ENCODE measurements around the gene PRKG1. TPM values are rescaled to one million over a fixed set of nuclear protein-coding genes. Genes with fewer than 3 reads are reported as not detected.

PRKG1 gene
- total and polyA plus RNA-seq, 4 donors, result 6.8 to 38.1 (median 15.4) TPM

DNA sequence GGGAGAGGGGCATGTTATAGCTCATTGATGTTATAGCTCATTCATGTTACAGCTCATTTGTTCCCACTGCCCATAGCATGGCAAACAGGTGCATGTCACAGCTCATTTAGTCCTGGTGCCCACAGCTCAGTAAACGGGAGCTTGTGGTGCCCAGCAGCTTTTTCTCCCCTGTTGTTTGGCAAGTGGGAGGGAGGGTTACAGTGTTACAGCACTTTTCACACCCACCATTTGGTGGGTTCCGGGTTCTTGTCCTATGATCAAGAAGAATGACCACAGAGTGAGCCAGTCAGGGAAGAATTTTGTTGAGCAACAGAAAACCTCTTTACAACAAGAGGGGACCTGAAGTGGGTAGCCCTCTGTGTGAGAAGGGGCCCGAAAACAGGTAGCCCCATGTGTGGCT lies 787.9 kb downstream of the PRKG1 start:
- Histone ChIP-seq H3K27ac (ENCODE audit: low read depth, low read length) (no peak overlapping the region), H3K36me3 (ENCODE audit: control insufficient read depth, insufficient read depth, low read length) (no peaks in the 10 kb centered on the region), H3K9me3 (ENCODE audit: control insufficient read depth, insufficient read depth, low read length) (peaks cover 2% of the 10 kb centered on the region), H3K4me3 (ENCODE audit: low read depth, low read length) (no peak overlapping the region), H3K27me3 (ENCODE audit: control insufficient read depth, insufficient read depth, low read length) (no peaks in the 10 kb centered on the region), H3K4me1 (ENCODE audit: control insufficient read depth, insufficient read depth, low read length) (no peaks in the 10 kb centered on the region)
- 100% methylated on average over 1 of the region's 3 CpGs for WGBS (ENCODE audit: insufficient coverage)
- no peak for DNase-seq (ENCODE audit: low read depth in 4 of 6, low spot score in 6 of 6)

DNA sequence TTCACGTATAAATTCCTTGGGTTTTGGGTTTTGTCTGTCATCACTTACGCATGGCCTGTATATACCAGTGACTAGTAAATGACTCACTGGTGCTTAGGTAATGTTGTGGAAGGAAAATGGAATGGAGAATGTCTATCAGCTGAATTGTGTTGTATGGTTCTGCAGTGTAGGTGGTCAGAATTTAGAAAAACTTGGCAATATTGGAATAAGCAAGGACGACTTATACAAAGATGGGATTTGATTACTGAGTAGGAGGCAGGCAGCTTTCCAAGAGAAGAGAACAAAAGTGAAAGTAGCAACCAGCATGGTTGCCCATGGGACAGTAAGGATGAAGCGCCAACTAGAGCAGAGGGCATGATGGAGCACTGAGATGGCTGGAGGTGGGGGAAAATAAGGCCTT lies 793.7 kb downstream of the PRKG1 start:
- WGBS (ENCODE audit: insufficient coverage), result 69% methylated on average over 3 of the region's 4 CpGs
- DNase-seq (ENCODE audit: low read depth in 4 of 6, low spot score in 6 of 6), result no peak
- Histone ChIP-seq H3K4me1 (ENCODE audit: control insufficient read depth, insufficient read depth, low read length) (no peaks in the 10 kb centered on the region), H3K9me3 (ENCODE audit: control insufficient read depth, insufficient read depth, low read length) (no peaks in the 10 kb centered on the region), H3K27ac (ENCODE audit: low read depth, low read length) (no peak overlapping the region), H3K4me3 (ENCODE audit: low read depth, low read length) (no peak overlapping the region), H3K36me3 (ENCODE audit: control insufficient read depth, insufficient read depth, low read length) (no peaks in the 10 kb centered on the region), H3K27me3 (ENCODE audit: control insufficient read depth, insufficient read depth, low read length) (no peaks in the 10 kb centered on the region)

- H3K4me3 ChIP-seq (ENCODE audit: low read depth, low read length), result no peak overlapping the region
- H3K27ac ChIP-seq (ENCODE audit: low read depth, low read length), result no peak overlapping the region
- H3K9me3 ChIP-seq (ENCODE audit: control insufficient read depth, insufficient read depth, low read length), result no peaks in the 10 kb centered on the region
- H3K4me1 ChIP-seq (ENCODE audit: control insufficient read depth, insufficient read depth, low read length), result no peaks in the 10 kb centered on the region
- H3K27me3 ChIP-seq (ENCODE audit: control insufficient read depth, insufficient read depth, low read length), result no peaks in the 10 kb centered on the region
- DNase-seq (ENCODE audit: low read depth in 4 of 6, low spot score in 6 of 6), result peak in 1 of 6 donors; percentile 55
- no CpG with 5 or more reads among the region's 3 CpGs for WGBS (ENCODE audit: insufficient coverage)
- no peaks in the 10 kb centered on the region for H3K36me3 ChIP-seq (ENCODE audit: control insufficient read depth, insufficient read depth, low read length)
Measured at GRCh38 chr10:51874131-51874530, 799.8 kb downstream of the PRKG1 start.

DNA sequence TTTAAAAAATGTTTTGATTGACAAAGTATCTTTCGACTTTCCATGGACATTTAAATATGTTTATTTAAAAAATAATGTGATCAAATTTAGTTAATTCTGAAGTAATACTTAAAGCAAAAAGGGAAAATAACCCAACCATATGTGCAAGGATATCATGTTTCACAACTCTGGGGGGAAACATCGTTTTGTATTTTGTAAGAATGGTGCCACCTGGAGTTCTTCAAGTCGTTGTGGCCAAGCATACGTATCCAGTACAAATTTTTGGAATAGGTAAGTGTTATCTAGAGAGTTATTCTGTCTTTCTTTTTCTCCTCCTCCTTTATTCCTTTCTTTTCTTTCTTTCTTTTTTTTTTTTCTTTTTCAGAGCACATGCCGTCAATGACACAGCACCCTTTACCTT lies 801.3 kb downstream of the PRKG1 start:
- Histone ChIP-seq H3K4me1 (ENCODE audit: control insufficient read depth, insufficient read depth, low read length) (no peaks in the 10 kb centered on the region), H3K9me3 (ENCODE audit: control insufficient read depth, insufficient read depth, low read length) (no peaks in the 10 kb centered on the region), H3K4me3 (ENCODE audit: low read depth, low read length) (no peak overlapping the region), H3K27me3 (ENCODE audit: control insufficient read depth, insufficient read depth, low read length) (no peaks in the 10 kb centered on the region), H3K36me3 (ENCODE audit: control insufficient read depth, insufficient read depth, low read length) (no peaks in the 10 kb centered on the region), H3K27ac (ENCODE audit: low read depth, low read length) (no peak overlapping the region)
- WGBS (ENCODE audit: insufficient coverage), result no CpG with 5 or more reads among the region's 5 CpGs
- peak in 1 of 6 donors; percentile 44 for DNase-seq (ENCODE audit: low read depth in 4 of 6, low spot score in 6 of 6)

- DNase-seq (ENCODE audit: low read depth in 4 of 6, low spot score in 6 of 6), result peak in 2 of 6 donors; percentile 24 to 44
Measured at GRCh38 chr10:51876503-51876902, 802.2 kb downstream of the PRKG1 start.

DNA sequence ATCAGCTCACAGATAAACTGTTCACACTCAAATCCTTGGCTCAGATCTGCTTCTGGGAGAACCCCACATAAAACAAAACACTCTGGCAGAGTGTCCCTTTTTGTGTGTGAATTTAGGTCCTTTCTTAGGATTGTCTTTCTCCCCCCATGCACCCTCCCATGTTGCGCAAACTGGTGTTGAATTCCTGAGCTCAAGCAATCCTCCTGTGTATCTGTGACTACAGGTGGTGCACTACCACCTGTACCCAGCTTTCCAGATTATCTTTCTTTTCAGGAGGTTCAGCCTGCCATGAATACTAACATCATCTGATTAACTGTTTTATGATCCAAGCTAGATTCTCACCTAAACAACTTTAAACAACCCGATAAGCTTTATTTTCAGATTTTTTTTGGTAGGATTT lies 802.7 kb downstream of the PRKG1 start:
- H3K27ac ChIP-seq (ENCODE audit: low read depth, low read length), result no peak overlapping the region

More at GRCh38 chr10:51876503-51876902, 802.2 kb downstream of the PRKG1 start:
- no peaks in the 10 kb centered on the region for H3K9me3 ChIP-seq (ENCODE audit: control insufficient read depth, insufficient read depth, low read length)
- no peak overlapping the region for H3K27ac ChIP-seq (ENCODE audit: low read depth, low read length)
- WGBS (ENCODE audit: insufficient coverage), result 100% methylated on average over 1 of the region's 4 CpGs
- H3K27me3 ChIP-seq (ENCODE audit: control insufficient read depth, insufficient read depth, low read length), result no peaks in the 10 kb centered on the region
- no peaks in the 10 kb centered on the region for H3K4me1 ChIP-seq (ENCODE audit: control insufficient read depth, insufficient read depth, low read length)
- H3K36me3 ChIP-seq (ENCODE audit: control insufficient read depth, insufficient read depth, low read length), result no peaks in the 10 kb centered on the region
- H3K4me3 ChIP-seq (ENCODE audit: low read depth, low read length), result no peak overlapping the region

GRCh38 chr10:51877636-51878035 lies 803.3 kb downstream of the PRKG1 start:
- DNase-seq (ENCODE audit: low read depth in 4 of 6, low spot score in 6 of 6), result no peak
- H3K9me3 ChIP-seq (ENCODE audit: control insufficient read depth, insufficient read depth, low read length), result no peaks in the 10 kb centered on the region
- no peaks in the 10 kb centered on the region for H3K4me1 ChIP-seq (ENCODE audit: control insufficient read depth, insufficient read depth, low read length)
- no peak overlapping the region for H3K4me3 ChIP-seq (ENCODE audit: low read depth, low read length)
- H3K27ac ChIP-seq (ENCODE audit: low read depth, low read length), result no peak overlapping the region
- WGBS (ENCODE audit: insufficient coverage), result no CpG with 5 or more reads among the region's 1 CpG
- no peaks in the 10 kb centered on the region for H3K27me3 ChIP-seq (ENCODE audit: control insufficient read depth, insufficient read depth, low read length)
- no peaks in the 10 kb centered on the region for H3K36me3 ChIP-seq (ENCODE audit: control insufficient read depth, insufficient read depth, low read length)

More for the DNA sequence above, 802.7 kb downstream of the PRKG1 start:
- Histone ChIP-seq H3K36me3 (ENCODE audit: control insufficient read depth, insufficient read depth, low read length) (no peaks in the 10 kb centered on the region), H3K27me3 (ENCODE audit: control insufficient read depth, insufficient read depth, low read length) (no peaks in the 10 kb centered on the region), H3K9me3 (ENCODE audit: control insufficient read depth, insufficient read depth, low read length) (no peaks in the 10 kb centered on the region), H3K4me3 (ENCODE audit: low read depth, low read length) (no peak overlapping the region), H3K4me1 (ENCODE audit: control insufficient read depth, insufficient read depth, low read length) (no peaks in the 10 kb centered on the region)
- 75% methylated on average over 1 of the region's 2 CpGs for WGBS (ENCODE audit: insufficient coverage)
- no peak for DNase-seq (ENCODE audit: low read depth in 4 of 6, low spot score in 6 of 6)

- Histone ChIP-seq H3K9me3 (ENCODE audit: control insufficient read depth, insufficient read depth, low read length) (no peaks in the 10 kb centered on the region), H3K27ac (ENCODE audit: low read depth, low read length) (no peak overlapping the region)
Measured at GRCh38 chr10:51878695-51879094, 804.4 kb downstream of the PRKG1 start.

GRCh38 chr10:51879238-51879637 lies 805.0 kb downstream of the PRKG1 start:
- DNase-seq (ENCODE audit: low read depth in 4 of 6, low spot score in 6 of 6), result no peak
- no CpG with 5 or more reads among the region's 1 CpG for WGBS (ENCODE audit: insufficient coverage)
- Histone ChIP-seq H3K27ac (ENCODE audit: low read depth, low read length) (no peak overlapping the region), H3K9me3 (ENCODE audit: control insufficient read depth, insufficient read depth, low read length) (no peaks in the 10 kb centered on the region), H3K4me3 (ENCODE audit: low read depth, low read length) (no peak overlapping the region), H3K36me3 (ENCODE audit: control insufficient read depth, insufficient read depth, low read length) (no peaks in the 10 kb centered on the region), H3K27me3 (ENCODE audit: control insufficient read depth, insufficient read depth, low read length) (no peaks in the 10 kb centered on the region), H3K4me1 (ENCODE audit: control insufficient read depth, insufficient read depth, low read length) (no peaks in the 10 kb centered on the region)

More at GRCh38 chr10:51878695-51879094, 804.4 kb downstream of the PRKG1 start:
- Histone ChIP-seq H3K36me3 (ENCODE audit: control insufficient read depth, insufficient read depth, low read length) (no peaks in the 10 kb centered on the region), H3K27me3 (ENCODE audit: control insufficient read depth, insufficient read depth, low read length) (no peaks in the 10 kb centered on the region), H3K4me3 (ENCODE audit: low read depth, low read length) (no peak overlapping the region), H3K4me1 (ENCODE audit: control insufficient read depth, insufficient read depth, low read length) (no peaks in the 10 kb centered on the region)
- no peak for DNase-seq (ENCODE audit: low read depth in 4 of 6, low spot score in 6 of 6)

DNA sequence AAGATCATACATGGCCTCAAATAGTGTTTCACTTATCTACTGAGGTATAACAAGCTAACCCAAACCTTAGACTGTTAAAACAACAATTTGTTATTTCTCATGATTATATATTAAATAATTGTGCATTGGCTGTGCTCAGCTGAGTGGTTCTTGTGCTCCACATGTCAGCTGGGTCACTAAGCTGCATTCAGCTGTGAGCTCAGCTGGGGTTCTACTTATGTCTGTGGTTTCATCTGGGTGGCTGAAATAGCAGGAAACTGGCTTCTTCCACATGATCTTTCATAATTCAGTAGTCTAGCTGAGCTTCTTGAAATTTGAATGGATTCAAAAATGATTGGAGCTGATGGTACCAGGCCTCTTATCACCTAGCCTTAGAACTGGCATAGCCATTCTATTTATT lies 806.9 kb downstream of the PRKG1 start:
- no peak for DNase-seq (ENCODE audit: low read depth in 4 of 6, low spot score in 6 of 6)
- Histone ChIP-seq H3K4me1 (ENCODE audit: control insufficient read depth, insufficient read depth, low read length) (no peaks in the 10 kb centered on the region), H3K27ac (ENCODE audit: low read depth, low read length) (no peak overlapping the region), H3K4me3 (ENCODE audit: low read depth, low read length) (no peak overlapping the region), H3K9me3 (ENCODE audit: control insufficient read depth, insufficient read depth, low read length) (no peaks in the 10 kb centered on the region), H3K27me3 (ENCODE audit: control insufficient read depth, insufficient read depth, low read length) (no peaks in the 10 kb centered on the region), H3K36me3 (ENCODE audit: control insufficient read depth, insufficient read depth, low read length) (no peaks in the 10 kb centered on the region)
